AG08396 (cell line): ENCODE measurements around the gene FXYD6.
"Not testable (repeated sequence)": the region's sequence is repeated elsewhere in the genome, so short reads cannot be mapped to it uniquely, and the experiment has no call there.

Source experiments
- DNase-seq: peaks from one replicate; pipeline ENCODE4 v3.0.0; 2012; ENCODE audit warnings: low spot score, mixed read lengths

Gene FXYD6

GRCh38 chr11:117869604-117870003, 6.9 kb downstream of the FXYD6 start:
- DNase-seq: no peak

- DNase-seq: no peak
Measured at GRCh38 chr11:117868815-117869561, 7.5 kb downstream of the FXYD6 start.

- DNase-seq: no peak
Measured at GRCh38 chr11:117868088-117868487, 8.4 kb downstream of the FXYD6 start.

- no peak for DNase-seq
Measured at GRCh38 chr11:117866526-117866925, 9.9 kb downstream of the FXYD6 start.

- not testable (repeated sequence) for DNase-seq
Measured at GRCh38 chr11:117865546-117865945, 10.9 kb downstream of the FXYD6 start.

GRCh38 chr11:117863383-117863782, 13.1 kb downstream of the FXYD6 start:
- DNase-seq: no peak

- no peak for DNase-seq
Measured at GRCh38 chr11:117862753-117863152, 13.7 kb downstream of the FXYD6 start.

- no peak for DNase-seq
Measured at GRCh38 chr11:117862019-117862725, 14.3 kb downstream of the FXYD6 start.

- DNase-seq: no peak
Measured at GRCh38 chr11:117861151-117862018, 15.1 kb downstream of the FXYD6 start.

GRCh38 chr11:117860139-117860538, 16.3 kb downstream of the FXYD6 start:
- DNase-seq: no peak

GRCh38 chr11:117859488-117860112, 16.9 kb downstream of the FXYD6 start:
- no peak for DNase-seq

- no peak for DNase-seq
Measured at GRCh38 chr11:117859061-117859460, 17.4 kb downstream of the FXYD6 start.

- DNase-seq: no peak
Measured at GRCh38 chr11:117857734-117858414, 18.6 kb downstream of the FXYD6 start.

- no peak for DNase-seq
Measured at GRCh38 chr11:117855912-117856651, 20.4 kb downstream of the FXYD6 start.

- no peak for DNase-seq
Measured at GRCh38 chr11:117855186-117855845, 21.1 kb downstream of the FXYD6 start.

GRCh38 chr11:117852309-117852708, 24.1 kb downstream of the FXYD6 start:
- no peak for DNase-seq

GRCh38 chr11:117851852-117852251, 24.6 kb downstream of the FXYD6 start:
- DNase-seq: no peak

GRCh38 chr11:117851106-117851505, 25.4 kb downstream of the FXYD6 start:
- DNase-seq: no peak

GRCh38 chr11:117849781-117850414, 26.6 kb downstream of the FXYD6 start:
- DNase-seq: no peak
